Activated T-cell treated with anti-CD3 and anti-CD28 coated beads, Interleukin-2, amount 50 U/mL, for 4 hours (primary cell): ENCODE results near the gene EAF1. TPM values are rescaled to one million over a fixed set of nuclear protein-coding genes. Genes with fewer than 3 reads are reported as not detected.
"Not testable (repeated sequence)": the region's sequence is repeated elsewhere in the genome, so short reads cannot be mapped to it uniquely, and the experiment has no call there.

Experiments used
- ATAC-seq, 2 donors: fragments of 200-7000 bp; cut with Tn5 transposase; one replicate each; pipeline ENCODE4 v1.10.0; 2021
- DNase-seq: peaks from one replicate; pipeline ENCODE4 v3.0.0-alpha.2; 2020
- H3K27me3 Mint-ChIP-seq: one replicate; pipeline ENCODE4 v1.8.0; 2021; ENCODE audit warnings: low read depth, mixed read lengths
- H3K36me3 Mint-ChIP-seq: one replicate; pipeline ENCODE4 v1.8.0; 2022; ENCODE audit warnings: mixed read lengths; ENCODE audit not compliant: insufficient read depth
- H3K4me1 Mint-ChIP-seq: one replicate; pipeline ENCODE4 v1.8.0; 2021; ENCODE audit warnings: low read depth, mixed read lengths
- H3K4me3 Mint-ChIP-seq: one replicate; pipeline ENCODE4 v1.8.0; 2021; ENCODE audit warnings: mild to moderate bottlenecking, moderate library complexity, mixed read lengths
- H3K9me3 Mint-ChIP-seq: one replicate; pipeline ENCODE4 v1.8.0; 2021; ENCODE audit warnings: mixed read lengths
- total RNA-seq, 3 donors: library from RNA; stranded (reverse); gene quantifications; one replicate each; pipeline ENCODE4 v1.2.1, GENCODE V29; 2021

Gene EAF1
- total RNA-seq, 3 donors from 2014 or later, result 21.8 to 33.2 (median 30.7) TPM

DNA sequence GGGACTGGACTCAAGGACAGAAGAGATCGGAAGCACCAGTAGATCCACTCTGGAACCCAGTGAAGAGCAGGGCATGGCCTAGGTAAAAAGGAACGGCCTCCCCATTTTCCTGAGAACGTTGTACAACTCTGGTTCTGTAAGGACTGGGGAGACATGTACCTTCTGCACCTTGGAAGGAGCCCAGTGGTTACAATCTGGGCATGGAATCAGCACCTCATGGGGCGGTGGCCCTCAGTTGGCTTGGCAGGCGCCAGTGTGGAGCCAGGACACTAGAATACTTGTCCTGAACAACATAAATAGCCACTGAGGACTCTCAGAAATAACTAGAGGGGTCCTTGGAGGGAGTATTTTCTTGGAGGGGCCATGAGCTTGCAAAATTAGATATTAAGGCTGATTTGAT lies 25.6 kb downstream of the EAF1 start:
- Mint-ChIP-seq H3K27me3 (no peaks in the 10 kb centered on the region), H3K4me1 (no peaks in the 10 kb centered on the region), H3K4me3 (no peak overlapping the region), H3K36me3 (peaks cover 11% of the 10 kb centered on the region), H3K9me3 (no peaks in the 10 kb centered on the region)
- ATAC-seq (no peak), DNase-seq (no peak)

DNA sequence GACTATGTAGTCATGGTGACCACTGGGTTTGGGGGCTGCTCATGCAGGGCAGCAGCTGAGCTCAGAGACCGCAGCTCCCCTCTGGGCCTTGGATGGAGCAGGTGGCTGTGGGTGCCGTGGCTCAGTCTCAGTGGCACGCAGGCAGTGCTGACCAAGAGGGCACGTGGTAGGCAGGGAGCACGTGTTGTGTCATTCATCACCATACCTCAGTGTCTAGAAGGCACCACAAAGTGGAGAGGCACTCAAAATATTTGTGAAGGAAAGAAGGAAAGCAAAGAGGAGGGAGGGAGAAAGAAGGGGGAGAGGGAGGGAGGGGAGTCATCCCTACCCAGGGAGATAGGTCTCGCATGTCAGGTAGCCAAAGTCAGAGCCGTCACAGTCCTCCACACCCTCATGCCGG lies 26.1 kb downstream of the EAF1 start:
- H3K9me3 Mint-ChIP-seq, result no peaks in the 10 kb centered on the region
- no peak overlapping the region for H3K4me3 Mint-ChIP-seq
- H3K36me3 Mint-ChIP-seq, result peaks cover 15% of the 10 kb centered on the region
- H3K27me3 Mint-ChIP-seq, result no peaks in the 10 kb centered on the region
- DNase-seq (no peak), ATAC-seq (no peak)
- H3K4me1 Mint-ChIP-seq, result no peaks in the 10 kb centered on the region

DNA sequence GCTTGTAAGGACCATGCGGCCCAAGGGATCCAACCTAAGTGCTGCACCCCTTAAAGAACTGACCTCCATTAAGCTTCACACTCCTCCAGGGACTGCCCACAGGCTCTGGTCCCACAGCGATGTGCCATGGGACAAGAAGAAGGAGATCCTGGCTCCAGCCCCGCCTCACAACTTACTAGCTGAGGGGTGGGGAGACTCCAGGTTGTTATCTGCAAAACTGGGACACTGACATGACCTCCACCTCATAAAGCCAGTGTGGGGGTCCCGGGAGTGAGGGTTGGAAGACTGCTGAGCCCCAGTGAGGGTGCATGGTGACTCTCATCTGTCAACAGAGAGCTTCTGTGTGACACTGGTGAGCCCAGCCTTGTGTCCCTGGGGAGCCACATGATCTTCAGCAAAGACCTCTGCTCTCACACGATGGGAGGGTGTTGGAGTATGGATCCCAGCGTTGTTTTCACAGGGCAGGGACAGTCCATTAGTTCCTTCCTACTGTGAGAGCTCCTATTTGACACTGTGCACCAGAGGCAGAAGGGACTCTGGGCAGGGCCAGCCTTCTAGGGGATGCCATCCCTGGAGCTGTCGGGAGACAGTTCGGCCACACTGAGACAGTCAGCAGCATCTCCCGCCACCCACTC lies 26.7 kb downstream of the EAF1 start:
- Mint-ChIP-seq H3K4me3 (no peak overlapping the region), H3K36me3 (peaks cover 12% of the 10 kb centered on the region), H3K9me3 (no peaks in the 10 kb centered on the region), H3K27me3 (no peaks in the 10 kb centered on the region), H3K4me1 (no peaks in the 10 kb centered on the region)
- ATAC-seq (no peak), DNase-seq (no peak)

DNA sequence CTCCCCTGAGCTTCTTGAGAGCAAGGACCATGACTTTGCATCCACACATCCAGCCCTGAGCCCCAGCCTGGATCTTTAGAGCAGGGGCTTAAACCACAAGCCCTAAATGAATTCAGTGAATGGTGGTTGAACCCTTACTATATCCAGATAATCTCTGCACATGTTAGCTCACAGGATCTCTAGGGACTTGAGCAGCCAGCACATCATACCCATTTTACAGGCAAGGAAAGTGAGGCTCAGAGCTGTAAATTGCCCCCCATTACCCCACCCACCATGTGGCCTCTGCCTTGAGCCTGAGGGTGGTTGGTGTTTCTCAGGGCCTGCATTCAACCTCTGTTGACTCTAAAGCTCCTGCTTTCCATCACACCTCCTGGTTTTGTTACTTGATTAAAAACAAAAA lies 27.6 kb downstream of the EAF1 start:
- H3K9me3 Mint-ChIP-seq, result no peaks in the 10 kb centered on the region
- DNase-seq, result no peak
- peaks cover under 1% of the 10 kb centered on the region for H3K4me1 Mint-ChIP-seq
- no peak for ATAC-seq
- no peaks in the 10 kb centered on the region for H3K27me3 Mint-ChIP-seq
- H3K36me3 Mint-ChIP-seq, result peaks cover 9% of the 10 kb centered on the region
- H3K4me3 Mint-ChIP-seq, result no peak overlapping the region

DNA sequence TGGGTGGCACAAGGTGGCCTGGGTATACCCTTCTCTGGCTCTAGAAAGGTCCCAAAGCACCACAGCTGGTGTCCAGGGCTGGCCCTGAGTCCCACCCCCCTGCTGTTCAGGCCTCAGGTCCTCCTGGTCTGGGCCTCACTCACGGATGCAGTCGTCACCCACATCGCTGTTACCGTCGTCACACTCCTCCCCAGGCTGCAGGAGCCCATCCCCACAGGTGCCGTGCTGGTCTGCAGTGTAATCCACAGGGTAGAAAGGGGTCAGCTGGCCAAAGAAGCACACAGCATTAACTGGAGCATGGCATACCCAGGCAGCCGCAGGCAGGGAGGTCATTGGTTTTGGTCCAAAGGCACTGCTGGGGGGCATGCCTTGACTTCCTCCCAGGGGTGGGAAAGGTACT lies 28.4 kb downstream of the EAF1 start:
- H3K27me3 Mint-ChIP-seq, result no peaks in the 10 kb centered on the region

DNA sequence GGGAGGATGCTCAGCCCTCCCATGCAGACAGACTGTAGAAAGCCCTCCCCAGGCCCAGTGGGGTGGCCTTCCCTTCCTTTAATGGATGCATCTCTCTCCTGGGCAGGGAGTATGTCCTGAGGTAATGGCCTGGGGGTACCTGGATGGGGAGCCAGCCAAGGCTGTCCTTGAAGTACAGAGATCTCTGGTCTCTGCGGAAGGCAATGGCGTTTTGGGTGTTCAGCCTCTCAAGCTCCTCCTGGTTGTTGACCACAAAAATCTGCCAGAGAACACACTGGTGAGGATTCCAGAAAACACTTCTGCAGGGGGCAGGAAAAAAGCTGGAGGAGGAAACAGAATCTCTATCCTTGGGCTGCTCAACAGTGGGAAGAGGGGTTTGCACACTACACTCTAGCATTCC lies 28.9 kb downstream of the EAF1 start:
- ATAC-seq (no peak), DNase-seq (no peak)
- no peak overlapping the region for H3K4me3 Mint-ChIP-seq
- H3K9me3 Mint-ChIP-seq, result no peaks in the 10 kb centered on the region
- no peaks in the 10 kb centered on the region for H3K27me3 Mint-ChIP-seq
- H3K36me3 Mint-ChIP-seq, result peaks cover 4% of the 10 kb centered on the region
- peaks cover 12% of the 10 kb centered on the region for H3K4me1 Mint-ChIP-seq

More for the DNA sequence above, 28.4 kb downstream of the EAF1 start:
- Mint-ChIP-seq H3K4me3 (no peak overlapping the region), H3K9me3 (no peaks in the 10 kb centered on the region), H3K36me3 (peaks cover 6% of the 10 kb centered on the region), H3K4me1 (peaks cover 8% of the 10 kb centered on the region)
- no peak for ATAC-seq
- DNase-seq, result no peak

DNA sequence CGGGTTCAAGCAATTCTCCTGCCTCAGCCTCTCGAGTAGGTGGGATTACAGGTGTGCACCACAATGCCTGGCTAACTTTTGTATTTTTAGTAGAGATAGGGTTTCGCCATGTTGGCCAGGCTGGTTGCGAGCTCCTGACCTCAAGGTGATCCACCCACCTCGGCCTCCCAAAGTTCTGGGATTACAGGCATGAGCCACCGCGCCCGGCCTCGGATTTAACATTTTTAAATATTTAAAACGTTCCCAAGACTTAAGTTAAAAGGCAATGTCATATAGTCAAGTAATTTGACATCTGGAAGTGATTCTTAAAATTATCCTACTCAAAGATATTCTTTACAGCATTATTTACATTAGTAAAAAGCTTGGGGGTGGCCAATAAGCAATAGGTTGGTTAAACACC lies 29.5 kb downstream of the EAF1 start:
- H3K4me1 Mint-ChIP-seq, result peaks cover 16% of the 10 kb centered on the region
- not testable (repeated sequence) for ATAC-seq, H3K36me3 Mint-ChIP-seq, DNase-seq, H3K4me3 Mint-ChIP-seq, H3K27me3 Mint-ChIP-seq, H3K9me3 Mint-ChIP-seq

DNA sequence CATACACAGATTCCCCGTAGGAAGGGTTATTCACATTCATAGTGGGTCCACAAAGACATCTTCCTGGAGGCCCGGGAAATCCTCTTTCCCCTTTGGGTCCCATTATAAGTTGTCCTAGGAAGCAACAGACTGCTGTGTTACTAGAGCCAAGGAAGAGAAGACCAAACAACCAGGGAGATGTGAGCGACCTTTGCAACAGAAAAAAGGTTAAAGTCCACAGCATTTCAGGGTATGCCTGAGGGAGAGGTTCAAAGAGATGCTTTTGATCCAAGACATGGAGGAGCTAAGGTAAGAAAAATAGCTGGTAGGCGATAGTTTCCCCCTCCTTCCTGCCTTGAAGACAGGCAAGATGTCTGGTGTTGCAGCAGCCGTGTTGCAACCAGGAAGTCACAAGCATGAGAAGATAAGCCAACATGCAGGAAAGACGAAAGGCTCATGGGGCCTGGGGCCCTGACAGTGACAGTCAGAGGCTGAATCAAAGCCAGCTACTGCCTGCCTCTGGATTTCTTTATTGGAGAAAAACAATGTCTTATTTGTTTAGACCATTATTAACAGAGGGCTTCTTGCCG lies 30.9 kb downstream of the EAF1 start:
- Mint-ChIP-seq H3K9me3 (no peaks in the 10 kb centered on the region), H3K4me3 (no peak overlapping the region), H3K36me3 (peaks cover 4% of the 10 kb centered on the region), H3K27me3 (no peaks in the 10 kb centered on the region), H3K4me1 (peaks cover 23% of the 10 kb centered on the region)
- DNase-seq (no peak), ATAC-seq (no peak)

DNA sequence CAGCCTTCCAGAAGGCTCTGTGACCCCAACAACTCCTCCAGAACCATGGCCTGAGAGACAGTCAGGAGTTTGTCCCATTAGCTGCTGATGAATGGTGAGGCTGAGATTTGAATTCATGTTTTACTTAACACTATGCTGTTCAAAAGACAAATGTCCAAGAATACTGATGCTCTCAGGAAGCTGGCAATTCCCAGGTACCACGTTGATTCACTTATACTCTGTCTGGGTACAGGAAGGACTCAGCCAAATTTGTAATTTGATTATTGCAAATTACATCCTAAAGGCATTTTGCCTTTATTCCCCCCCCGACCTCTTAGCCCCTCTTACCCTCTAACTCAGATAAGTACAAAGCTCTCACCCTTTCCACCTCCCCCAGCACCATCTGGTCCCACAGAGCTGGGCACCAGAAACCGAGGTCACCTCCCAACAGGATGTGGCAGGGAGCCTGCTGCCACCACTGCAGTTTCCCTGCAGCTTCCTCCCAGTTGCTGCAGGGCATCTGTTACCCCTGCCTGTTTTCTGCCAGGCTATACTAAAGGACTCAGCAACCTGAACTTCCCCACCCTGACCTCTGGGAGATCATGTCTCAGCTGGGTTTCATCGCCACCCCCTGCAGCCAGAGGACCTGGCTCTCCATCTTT lies 33.6 kb downstream of the EAF1 start:
- peaks cover 23% of the 10 kb centered on the region for H3K4me1 Mint-ChIP-seq
- no peak overlapping the region for H3K4me3 Mint-ChIP-seq
- H3K9me3 Mint-ChIP-seq, result no peaks in the 10 kb centered on the region
- DNase-seq (no peak), ATAC-seq (no peak)
- peaks cover 6% of the 10 kb centered on the region for H3K36me3 Mint-ChIP-seq
- H3K27me3 Mint-ChIP-seq, result no peaks in the 10 kb centered on the region

DNA sequence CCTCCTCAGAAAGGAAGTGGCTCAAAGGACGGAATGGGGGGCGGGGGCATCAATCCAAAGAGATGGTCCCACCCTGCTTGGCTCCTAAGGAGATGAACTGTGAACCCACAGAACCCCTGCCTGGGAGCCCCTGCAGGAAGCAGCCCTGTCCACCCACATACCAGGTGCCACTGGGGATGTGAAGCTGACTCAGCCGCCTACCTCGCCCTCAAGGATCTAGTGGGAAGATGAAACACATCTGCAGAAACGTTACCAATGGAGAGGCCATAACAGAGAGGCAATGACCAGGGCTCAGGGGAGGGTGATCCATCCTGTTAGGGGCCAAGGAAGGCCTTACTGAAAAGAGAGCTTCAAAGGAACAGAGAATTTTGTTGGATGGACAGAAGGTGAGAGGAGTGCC lies 35.1 kb downstream of the EAF1 start:
- peaks cover 28% of the 10 kb centered on the region for H3K4me1 Mint-ChIP-seq
- H3K36me3 Mint-ChIP-seq, result peaks cover 10% of the 10 kb centered on the region
- ATAC-seq, result no peak
- H3K4me3 Mint-ChIP-seq, result no peak overlapping the region
- H3K9me3 Mint-ChIP-seq, result no peaks in the 10 kb centered on the region
- no peaks in the 10 kb centered on the region for H3K27me3 Mint-ChIP-seq
- no peak for DNase-seq

DNA sequence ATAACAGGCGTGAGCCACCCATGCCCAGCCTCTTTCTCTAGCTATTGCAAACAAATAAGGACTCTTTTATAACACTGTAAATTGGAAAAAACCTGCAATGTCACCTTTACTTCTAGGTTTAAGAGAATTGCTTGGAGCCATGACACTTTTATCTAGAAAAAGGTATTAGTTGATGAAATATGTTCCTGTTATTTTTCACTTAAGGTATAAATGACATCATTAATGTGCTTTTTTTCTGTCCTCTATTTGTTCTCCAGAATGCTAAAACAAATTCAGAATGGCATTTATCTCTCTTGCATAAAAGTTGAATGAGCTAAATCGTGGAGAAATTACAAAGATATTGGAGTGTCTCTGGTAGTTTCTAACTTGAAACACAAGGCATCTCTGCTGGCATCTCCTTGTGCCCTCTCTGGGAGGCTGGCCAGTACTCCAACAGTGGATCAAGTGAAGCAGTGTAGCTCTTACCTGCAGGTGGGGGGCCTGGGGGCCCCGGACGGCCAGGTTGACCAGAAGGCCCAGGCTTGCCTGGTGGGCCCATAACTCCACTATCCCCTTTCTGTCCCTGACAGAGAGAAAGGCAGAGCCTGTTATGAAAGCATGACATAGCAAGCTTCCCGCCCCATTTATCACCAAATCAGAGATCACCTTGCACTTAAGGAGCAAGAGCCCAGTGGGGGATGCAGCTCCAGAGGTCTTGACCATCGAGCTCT lies 38.6 kb downstream of the EAF1 start:
- Mint-ChIP-seq H3K4me3 (no peak overlapping the region), H3K9me3 (no peaks in the 10 kb centered on the region), H3K36me3 (peaks cover 7% of the 10 kb centered on the region), H3K27me3 (no peaks in the 10 kb centered on the region), H3K4me1 (peaks cover 23% of the 10 kb centered on the region)
- DNase-seq, result no peak
- ATAC-seq, result no peak

DNA sequence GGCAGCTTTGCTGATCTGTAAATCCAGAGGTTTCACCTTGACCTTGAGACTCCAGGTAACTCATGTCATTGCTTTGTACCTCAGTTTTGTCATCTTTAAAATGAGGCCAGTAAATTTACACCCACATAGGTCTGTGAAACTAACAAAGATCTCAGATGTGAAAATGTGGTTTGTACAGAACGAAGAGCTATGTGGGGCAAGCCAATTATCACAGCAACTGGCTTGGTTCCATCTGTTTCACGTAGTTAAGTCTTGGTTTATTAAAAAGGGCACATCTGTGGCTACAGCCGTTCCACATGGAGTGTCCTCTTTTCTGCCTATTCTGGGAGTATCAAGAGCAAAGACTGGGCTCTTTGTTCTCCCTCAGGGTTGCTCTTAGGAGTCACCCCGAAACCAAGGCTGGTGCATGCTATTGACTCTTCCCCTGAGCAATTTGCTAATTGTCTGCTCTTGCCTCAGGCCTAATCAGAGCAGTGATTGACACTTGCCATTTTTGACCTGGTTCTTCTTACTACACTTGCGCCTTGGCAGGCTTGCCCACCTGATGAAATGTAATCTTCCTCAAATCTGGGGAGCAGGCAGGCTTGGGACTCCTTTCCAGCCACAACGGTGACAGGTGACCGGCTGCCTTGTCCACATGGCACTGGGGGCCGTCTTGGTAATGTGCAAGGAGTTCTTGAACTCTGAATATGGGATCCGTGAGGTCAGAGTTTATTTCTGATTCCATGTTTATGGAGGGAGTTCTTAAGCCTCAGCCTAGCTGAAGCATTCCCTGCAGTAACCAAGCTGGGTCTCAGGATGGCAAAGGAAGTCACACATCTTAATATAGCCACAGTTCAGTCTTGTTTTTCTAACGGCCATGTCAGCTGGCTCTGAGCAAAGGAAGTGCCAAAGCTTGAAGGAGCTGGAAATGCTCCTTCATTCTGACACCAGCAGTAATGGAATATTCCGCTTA lies 40.1 kb downstream of the EAF1 start:
- ATAC-seq, result no peak

DNA sequence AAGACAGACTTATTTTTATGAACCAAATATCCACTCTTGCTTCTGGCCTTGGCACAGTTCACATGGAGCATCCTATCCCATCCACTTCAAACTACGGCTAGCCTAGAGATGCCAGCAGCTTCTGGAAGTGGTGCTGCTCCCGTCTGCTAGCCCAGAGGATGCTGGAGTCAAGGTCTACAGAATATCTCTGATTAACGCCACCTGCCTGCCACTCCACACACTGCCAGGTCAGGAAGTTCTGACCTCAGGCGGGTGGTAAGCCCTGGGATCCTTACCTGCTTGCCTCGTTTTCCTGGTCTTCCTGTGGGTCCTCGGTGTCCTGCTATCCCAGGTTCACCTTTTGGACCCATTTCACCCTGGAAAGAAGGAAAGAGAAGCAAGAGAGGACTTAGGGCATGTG lies 42.9 kb downstream of the EAF1 start:
- no peaks in the 10 kb centered on the region for H3K27me3 Mint-ChIP-seq
- ATAC-seq (no peak), DNase-seq (no peak)
- peaks cover 5% of the 10 kb centered on the region for H3K36me3 Mint-ChIP-seq
- no peaks in the 10 kb centered on the region for H3K9me3 Mint-ChIP-seq
- peaks cover 10% of the 10 kb centered on the region for H3K4me1 Mint-ChIP-seq
- H3K4me3 Mint-ChIP-seq, result no peak overlapping the region

More for the DNA sequence above, 40.1 kb downstream of the EAF1 start:
- Mint-ChIP-seq H3K27me3 (no peaks in the 10 kb centered on the region), H3K4me3 (no peak overlapping the region), H3K4me1 (peaks cover 12% of the 10 kb centered on the region), H3K36me3 (peaks cover 7% of the 10 kb centered on the region), H3K9me3 (no peaks in the 10 kb centered on the region)
- DNase-seq, result no peak

DNA sequence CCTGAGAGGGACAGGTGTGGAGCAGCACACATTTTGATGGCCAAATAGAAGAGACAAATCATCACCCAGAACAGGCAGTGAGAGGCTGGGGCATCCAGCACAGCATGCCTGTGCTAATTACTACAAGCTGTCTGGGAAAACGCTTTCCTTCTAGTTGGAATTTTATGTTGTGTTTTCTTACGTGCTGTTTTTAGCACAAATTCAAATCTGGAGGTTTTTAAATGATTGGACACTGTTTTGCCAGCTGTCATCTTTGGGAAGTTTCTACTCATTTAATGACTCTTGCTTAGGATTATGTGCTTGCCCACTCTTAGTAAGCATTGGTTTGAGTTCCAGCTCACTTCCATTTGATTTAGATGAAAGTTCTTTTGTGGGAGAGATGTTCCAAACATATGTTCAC lies 43.5 kb downstream of the EAF1 start:
- peaks cover 10% of the 10 kb centered on the region for H3K4me1 Mint-ChIP-seq
- H3K36me3 Mint-ChIP-seq, result peaks cover 5% of the 10 kb centered on the region
- DNase-seq (no peak), ATAC-seq (no peak)
- H3K4me3 Mint-ChIP-seq, result no peak overlapping the region
- H3K27me3 Mint-ChIP-seq, result no peaks in the 10 kb centered on the region
- no peaks in the 10 kb centered on the region for H3K9me3 Mint-ChIP-seq
